SH-SY5Y (cell line): ENCODE measurements around the gene RNASET2.
A peak's percentile ranks its signal among the peaks of the same experiment; 100 is the strongest.

Source experiments
- GATA2 ChIP-seq: IDR thresholded peaks from 2 replicates; pipeline ENCODE4 v1.6.1; 2011; ENCODE audit warnings: mild to moderate bottlenecking, low read depth, low read length
- GATA3 ChIP-seq: IDR thresholded peaks from 2 replicates; pipeline ENCODE4 v1.6.1; 2011; ENCODE audit warnings: low read depth, mild to moderate bottlenecking, low read length, moderate library complexity

The RNASET2 gene

GRCh38 chr6:166940643-166941068 is 15.7 kb downstream of the RNASET2 start:
- no peak for TF ChIP-seq GATA2
- no peak for TF ChIP-seq GATA3

GRCh38 chr6:166939894-166940293 is 16.5 kb downstream of the RNASET2 start:
- TF ChIP-seq GATA3 (no peak), GATA2 (no peak)

GRCh38 chr6:166939345-166939744 is 17.0 kb downstream of the RNASET2 start:
- TF ChIP-seq GATA3 (no peak), GATA2 (no peak)

GRCh38 chr6:166938704-166939103 is 17.6 kb downstream of the RNASET2 start:
- no peak for TF ChIP-seq GATA2
- no peak for TF ChIP-seq GATA3

GRCh38 chr6:166938150-166938549 is 18.2 kb downstream of the RNASET2 start:
- TF ChIP-seq GATA3 (no peak), GATA2 (no peak)

- TF ChIP-seq GATA3: no peak
- TF ChIP-seq GATA2: no peak
These were observed 18.6 kb downstream of the RNASET2 start for GRCh38 chr6:166937746-166938145.

- TF ChIP-seq GATA2 (no peak), GATA3 (no peak)
These were observed 20.1 kb downstream of the RNASET2 start for GRCh38 chr6:166936079-166936787.

- TF ChIP-seq GATA2: peak; percentile 56; the same call in 1 of the 2 replicates
- no peak for TF ChIP-seq GATA3
These were observed 21.0 kb downstream of the RNASET2 start for GRCh38 chr6:166935353-166935752.

GRCh38 chr6:166934174-166934573 is 22.2 kb downstream of the RNASET2 start:
- no peak for TF ChIP-seq GATA2
- no peak for TF ChIP-seq GATA3

GRCh38 chr6:166933396-166933795 is 23.0 kb downstream of the RNASET2 start:
- TF ChIP-seq GATA2 (no peak), GATA3 (no peak)

- TF ChIP-seq GATA2 (no peak), GATA3 (no peak)
These were observed 23.7 kb downstream of the RNASET2 start for GRCh38 chr6:166932616-166933015.

GRCh38 chr6:166932116-166932515 is 24.2 kb downstream of the RNASET2 start:
- TF ChIP-seq GATA3 (no peak), GATA2 (no peak)

GRCh38 chr6:166931426-166931970 is 24.9 kb downstream of the RNASET2 start:
- TF ChIP-seq GATA3: no peak
- TF ChIP-seq GATA2: no peak

GRCh38 chr6:166930354-166930891 is 25.9 kb downstream of the RNASET2 start:
- TF ChIP-seq GATA2: no peak

GRCh38 chr6:166929542-166930189 is 26.7 kb downstream of the RNASET2 start:
- no peak for TF ChIP-seq GATA3
